ENCODE measurements around the gene SLC27A3.
A peak's percentile ranks its signal among the peaks of the same experiment; 100 is the strongest.

Gene SLC27A3

GRCh38 chr1:153770797-153771196 lies 4.4 kb upstream of the SLC27A3 start:
- no peak for TF ChIP-seq CTCF (IDR thresholded peaks at IDR 0.05; ENCODE audit: low read depth, low read length, missing control alignments)
- H3K4me3 ChIP-seq (ENCODE audit: low read depth, low read length) = no peak overlapping the region
- no peak for DNase-seq (ENCODE audit: low read depth)
- in situ Hi-C loops (cut with HindIII; ENCODE audit: low sequenced_read_pairs) = no loop called here

- in situ Hi-C loops (cut with HindIII; ENCODE audit: low sequenced_read_pairs) = no loop called here
- no peak for TF ChIP-seq CTCF (IDR thresholded peaks at IDR 0.05; ENCODE audit: low read depth, low read length, missing control alignments)
These were observed 3.9 kb upstream of the SLC27A3 start for GRCh38 chr1:153771261-153771660.

DNA sequence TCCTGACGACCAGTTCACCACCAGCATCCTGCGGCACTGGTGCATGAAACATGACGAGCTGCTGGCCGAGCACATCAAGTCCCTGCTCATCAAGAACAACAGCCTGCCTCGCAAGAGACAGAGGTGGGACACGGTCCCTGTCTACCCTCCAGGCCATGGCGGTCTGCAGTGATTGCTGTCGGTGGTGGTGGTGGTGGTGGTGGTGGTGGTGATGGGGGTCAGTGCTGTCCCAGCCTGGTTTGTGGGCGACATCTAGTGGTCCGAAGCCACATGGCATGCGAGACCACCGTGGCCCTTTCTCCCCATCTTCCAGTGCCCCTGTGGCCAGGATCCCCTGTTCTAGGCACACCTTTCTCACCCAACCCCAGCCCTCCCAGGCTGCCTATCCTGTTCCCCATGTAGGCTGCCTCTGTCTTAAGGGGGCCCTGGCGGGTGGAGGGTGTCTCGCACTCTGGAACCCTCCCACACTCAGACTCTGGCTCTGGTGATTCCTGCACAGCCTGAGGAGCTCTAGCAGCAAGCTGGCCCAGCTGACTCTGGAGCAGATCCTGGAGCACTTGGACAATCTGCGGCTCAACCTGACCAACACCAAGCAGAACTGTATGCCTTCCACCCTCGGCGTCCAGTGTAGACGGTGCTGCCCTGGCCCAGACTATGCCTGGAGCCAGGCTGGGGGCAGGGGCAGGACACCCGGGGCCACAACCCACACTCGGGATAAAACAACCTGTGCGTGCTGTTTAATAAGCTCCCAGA lies 3.2 kb upstream of the SLC27A3 start:
- TF ChIP-seq CTCF (IDR thresholded peaks at IDR 0.05; ENCODE audit: low read depth, low read length, missing control alignments) = peak; percentile 58
- in situ Hi-C loops (cut with HindIII; ENCODE audit: low sequenced_read_pairs) = no loop called here
- no peak for DNase-seq (ENCODE audit: low read depth)
- no peak overlapping the region for H3K4me3 ChIP-seq (ENCODE audit: low read depth, low read length)

More at GRCh38 chr1:153771261-153771660, 3.9 kb upstream of the SLC27A3 start:
- DNase-seq (ENCODE audit: low read depth) = no peak
- H3K4me3 ChIP-seq (ENCODE audit: low read depth, low read length) = no peak overlapping the region

DNA sequence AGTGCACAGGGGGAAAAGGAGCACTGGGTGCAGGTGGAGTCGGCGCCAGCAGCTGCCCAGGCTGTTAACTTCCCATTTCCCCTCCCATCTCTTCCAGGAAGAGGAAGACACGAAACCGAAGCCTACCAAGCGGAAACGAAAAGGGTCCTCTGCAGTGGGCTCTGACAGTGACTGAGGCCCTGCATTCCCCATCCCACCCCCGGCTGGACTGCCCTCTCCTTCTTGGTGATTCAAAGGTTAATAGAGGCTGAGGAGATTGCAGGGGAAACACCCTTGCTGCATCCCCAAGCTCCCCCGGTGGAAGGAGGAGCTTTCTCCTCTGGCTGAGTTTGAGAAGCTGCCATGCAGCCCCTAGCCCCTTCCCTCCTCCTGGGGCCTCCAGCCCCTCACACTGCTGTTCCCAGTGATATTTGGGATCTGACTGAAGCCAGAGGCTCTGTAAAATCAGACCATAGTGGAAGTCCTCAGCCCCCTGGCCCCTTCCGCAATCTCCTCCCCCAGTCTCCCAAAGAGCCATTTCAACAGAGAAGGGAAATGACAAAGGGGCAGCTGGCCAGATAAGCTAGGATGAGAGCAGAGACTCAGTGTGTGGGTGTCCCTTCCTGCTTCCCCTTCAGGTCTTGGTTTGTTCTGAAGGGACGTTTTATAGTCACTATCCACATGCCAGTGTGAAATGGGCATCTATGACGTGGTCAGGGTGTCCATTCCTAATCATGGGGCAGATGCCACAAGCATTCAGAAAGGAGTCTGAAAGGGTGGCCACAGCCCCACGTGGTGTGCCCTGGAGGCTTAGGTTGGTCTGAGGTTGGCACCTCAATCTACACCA lies 1.9 kb upstream of the SLC27A3 start:
- no peak for DNase-seq (ENCODE audit: low read depth)
- no peak overlapping the region for H3K4me3 ChIP-seq (ENCODE audit: low read depth, low read length)
- TF ChIP-seq CTCF (IDR thresholded peaks at IDR 0.05; ENCODE audit: low read depth, low read length, missing control alignments) = no peak
- in situ Hi-C loops (cut with HindIII; ENCODE audit: low sequenced_read_pairs) = no loop called here

- no peak for DNase-seq (ENCODE audit: low read depth)
- no peak for TF ChIP-seq CTCF (IDR thresholded peaks at IDR 0.05; ENCODE audit: low read depth, low read length, missing control alignments)
- no peak overlapping the region for H3K4me3 ChIP-seq (ENCODE audit: low read depth, low read length)
- in situ Hi-C loops (cut with HindIII; ENCODE audit: low sequenced_read_pairs) = no loop called here
These were observed 1.1 kb upstream of the SLC27A3 start for GRCh38 chr1:153774026-153774595.

DNA sequence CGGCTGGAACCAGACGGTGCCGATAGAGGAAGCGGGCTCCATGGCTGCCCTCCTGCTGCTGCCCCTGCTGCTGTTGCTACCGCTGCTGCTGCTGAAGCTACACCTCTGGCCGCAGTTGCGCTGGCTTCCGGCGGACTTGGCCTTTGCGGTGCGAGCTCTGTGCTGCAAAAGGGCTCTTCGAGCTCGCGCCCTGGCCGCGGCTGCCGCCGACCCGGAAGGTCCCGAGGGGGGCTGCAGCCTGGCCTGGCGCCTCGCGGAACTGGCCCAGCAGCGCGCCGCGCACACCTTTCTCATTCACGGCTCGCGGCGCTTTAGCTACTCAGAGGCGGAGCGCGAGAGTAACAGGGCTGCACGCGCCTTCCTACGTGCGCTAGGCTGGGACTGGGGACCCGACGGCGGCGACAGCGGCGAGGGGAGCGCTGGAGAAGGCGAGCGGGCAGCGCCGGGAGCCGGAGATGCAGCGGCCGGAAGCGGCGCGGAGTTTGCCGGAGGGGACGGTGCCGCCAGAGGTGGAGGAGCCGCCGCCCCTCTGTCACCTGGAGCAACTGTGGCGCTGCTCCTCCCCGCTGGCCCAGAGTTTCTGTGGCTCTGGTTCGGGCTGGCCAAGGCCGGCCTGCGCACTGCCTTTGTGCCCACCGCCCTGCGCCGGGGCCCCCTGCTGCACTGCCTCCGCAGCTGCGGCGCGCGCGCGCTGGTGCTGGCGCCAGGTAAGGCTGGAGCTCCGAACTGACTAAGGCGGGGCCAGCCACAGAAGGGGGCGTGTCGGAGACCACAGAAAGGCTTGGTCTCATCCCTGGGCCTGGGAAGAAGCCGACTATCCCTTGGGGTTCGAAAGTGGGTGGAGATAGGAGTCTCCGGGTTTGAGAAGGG lies 486 bp downstream of the SLC27A3 start:
- no peak for TF ChIP-seq CTCF (IDR thresholded peaks at IDR 0.05; ENCODE audit: low read depth, low read length, missing control alignments)
- in situ Hi-C loops (cut with HindIII; ENCODE audit: low sequenced_read_pairs) = no loop called here

More for the DNA sequence above, 486 bp downstream of the SLC27A3 start:
- DNase-seq (ENCODE audit: low read depth) = no peak
- H3K4me3 ChIP-seq (ENCODE audit: low read depth, low read length) = peak overlapping the region; percentile 58
